KBM-7 (cell line): Measurements from ENCODE around the gene FAM110A.
"Not testable (repeated sequence)": the region's sequence is repeated elsewhere in the genome, so short reads cannot be mapped to it uniquely, and the experiment has no call there.

Experiments
- DNase-seq: peaks from one replicate; pipeline ENCODE4 v3.0.0-alpha.2; 2015
- in situ Hi-C: fragments of 300-500 bp; cut with MboI; formaldehyde crosslinking; loops from 2 replicates; pipeline ENCODE4 v1.14.3; 2020; ENCODE audit warnings: low sequenced_read_pairs, low pct_unique_long_range_greater_than_20kb, mixed read lengths

FAM110A gene

DNA sequence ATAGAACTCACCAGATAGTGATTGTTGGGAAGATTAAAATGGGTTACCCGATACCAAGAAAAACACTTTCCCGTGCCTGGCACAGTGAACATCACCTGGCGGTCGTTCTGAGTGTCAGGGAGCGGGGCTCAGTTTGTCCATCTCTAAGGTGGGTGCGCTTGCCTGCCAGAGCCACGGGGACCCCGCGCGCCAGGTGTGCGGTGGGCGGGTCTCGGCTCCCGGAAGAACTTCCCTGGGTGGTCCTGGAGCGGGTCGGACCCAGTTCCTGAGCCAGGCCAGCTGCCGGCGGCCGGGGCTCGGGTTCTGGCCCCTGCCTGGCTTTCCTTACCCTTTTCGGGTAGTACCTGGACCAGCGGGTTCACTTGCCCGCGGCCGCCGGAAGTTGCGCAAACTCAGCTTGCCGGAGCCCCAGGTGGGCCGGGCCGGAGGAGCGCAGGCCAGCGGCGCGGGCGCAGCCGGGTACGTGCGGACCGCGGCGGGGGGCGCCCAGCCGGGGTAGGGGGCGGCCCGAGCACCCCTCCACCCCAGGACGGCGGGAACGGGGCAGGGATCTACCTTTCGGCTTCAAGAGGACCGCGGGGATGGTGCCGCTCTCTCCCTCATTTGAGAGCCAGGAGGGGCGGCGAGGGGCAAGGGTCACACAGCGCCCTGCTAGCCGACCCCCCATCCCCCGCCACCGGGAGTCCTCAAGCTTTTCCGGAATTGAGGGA, 7.5 kb downstream of the FAM110A start:
- DNase-seq = no peak
- in situ Hi-C loops = no loop called here

DNA sequence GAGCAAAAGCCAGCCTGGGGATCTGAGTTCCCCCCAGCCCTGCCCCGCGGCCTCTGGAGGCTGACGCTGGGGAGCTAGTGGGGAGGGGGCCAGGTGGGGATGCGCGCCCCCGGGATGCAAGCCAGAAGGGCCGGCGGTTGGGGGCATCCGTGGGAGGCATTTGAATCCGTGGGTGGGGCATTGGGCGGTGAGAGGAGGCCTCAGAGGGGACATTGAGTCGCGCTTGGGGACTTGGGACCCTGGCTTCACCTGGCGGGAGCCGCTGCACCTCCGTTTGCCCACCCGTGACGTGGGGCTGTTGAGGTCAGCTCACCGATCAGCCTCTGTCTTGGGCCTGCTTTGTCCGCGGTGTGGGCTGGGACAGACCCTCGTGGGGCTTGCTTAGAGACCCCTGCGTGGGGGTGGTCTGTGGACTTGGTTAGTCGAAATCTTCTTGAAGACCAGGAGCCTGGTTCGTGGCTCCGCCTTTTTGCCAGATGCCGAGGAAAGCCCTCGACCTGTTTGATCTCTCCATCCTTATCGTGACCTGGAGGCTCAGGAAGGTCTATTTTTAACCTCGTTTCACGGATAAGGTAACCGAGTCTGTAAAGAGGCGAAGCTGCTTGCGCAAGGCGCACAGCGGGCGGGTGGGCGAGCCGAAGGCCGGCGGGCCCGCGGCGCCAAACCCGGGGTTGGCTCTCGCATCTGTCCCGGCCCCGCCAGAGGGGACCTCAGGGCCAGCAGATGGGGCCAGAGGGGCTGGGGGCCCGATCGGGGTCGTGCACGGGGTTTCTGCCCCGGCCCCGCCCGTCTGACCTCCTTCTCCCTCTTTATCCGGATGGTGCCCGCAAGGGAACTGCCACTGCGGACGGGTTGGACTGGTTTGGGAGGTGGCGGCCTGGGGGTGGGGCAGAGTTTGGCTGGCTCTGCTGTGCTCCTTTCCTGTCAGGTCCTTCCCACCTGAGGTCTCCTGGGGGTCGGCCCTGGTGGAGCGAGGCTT, 8.3 kb downstream of the FAM110A start:
- DNase-seq = no peak
- in situ Hi-C loops = no loop called here

DNA sequence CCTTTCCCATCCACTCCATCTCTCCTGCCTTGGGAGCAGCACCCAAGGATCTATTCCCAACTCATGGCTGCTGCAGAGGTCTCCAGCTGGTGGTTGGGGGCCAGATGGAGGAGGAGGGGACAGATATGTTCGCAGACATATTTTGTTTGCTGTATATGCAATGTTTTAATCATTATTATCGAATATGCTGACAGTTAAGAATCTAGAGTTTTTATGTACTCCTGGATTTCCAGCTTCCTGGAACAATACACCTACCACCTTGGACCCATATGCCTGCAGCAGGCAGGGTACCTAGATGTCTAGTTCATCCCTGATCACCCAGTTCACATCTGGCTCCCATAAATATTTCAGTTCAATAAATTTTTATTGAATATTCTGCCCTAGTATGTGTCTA, 9.0 kb downstream of the FAM110A start:
- in situ Hi-C loops = no loop called here
- DNase-seq = no peak

DNA sequence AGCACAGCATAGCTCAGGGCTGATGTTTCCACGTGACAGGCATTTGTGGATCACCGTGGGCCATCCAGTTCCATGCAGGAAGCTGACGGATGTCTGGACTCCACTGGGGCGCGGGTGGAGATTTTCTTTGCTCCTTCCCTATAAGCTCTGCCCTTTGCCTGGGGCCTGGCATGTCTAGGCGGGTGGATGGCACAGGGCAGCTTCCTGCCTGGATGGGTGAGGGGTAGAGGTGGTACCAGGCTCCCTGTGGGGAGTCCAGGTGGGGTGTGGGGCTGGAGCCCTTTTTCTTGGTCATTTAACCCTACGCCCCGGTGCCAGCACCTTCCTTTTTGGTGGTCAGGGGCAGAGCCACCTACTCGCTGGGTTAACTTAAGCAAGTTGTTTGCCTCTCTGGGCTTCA, 10.4 kb downstream of the FAM110A start:
- in situ Hi-C loops = no loop called here
- no peak for DNase-seq

DNA sequence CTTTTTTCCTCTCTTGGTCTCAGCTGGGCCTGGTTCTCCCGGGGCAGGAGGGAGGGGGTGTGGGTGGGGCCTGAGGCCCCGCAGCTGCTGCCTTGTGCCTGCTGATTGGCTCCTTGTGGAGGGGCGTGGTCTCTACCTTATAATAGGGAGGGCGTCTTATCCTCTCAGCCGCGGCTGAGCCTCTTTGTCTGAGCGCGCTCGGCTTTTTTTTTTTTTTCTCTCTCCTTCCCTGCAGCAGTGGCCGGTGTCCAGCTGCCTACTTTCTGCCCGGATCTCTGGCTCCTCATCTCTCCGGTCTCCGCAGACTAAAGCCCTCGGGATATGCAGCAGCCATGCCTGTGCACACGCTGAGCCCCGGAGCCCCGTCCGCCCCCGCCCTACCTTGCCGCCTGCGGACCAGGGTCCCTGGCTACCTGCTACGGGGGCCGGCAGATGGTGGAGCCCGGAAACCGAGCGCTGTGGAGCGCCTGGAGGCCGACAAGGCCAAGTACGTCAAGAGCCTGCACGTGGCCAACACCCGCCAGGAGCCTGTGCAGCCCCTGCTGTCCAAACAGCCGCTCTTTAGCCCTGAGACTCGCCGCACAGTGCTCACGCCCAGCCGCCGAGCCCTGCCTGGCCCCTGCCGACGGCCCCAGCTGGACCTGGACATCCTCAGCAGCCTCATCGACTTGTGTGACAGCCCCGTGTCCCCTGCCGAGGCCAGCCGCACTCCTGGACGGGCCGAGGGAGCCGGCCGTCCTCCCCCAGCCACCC, 11.1 kb downstream of the FAM110A start:
- peak; percentile 49 for DNase-seq
- in situ Hi-C loops = no loop called here

DNA sequence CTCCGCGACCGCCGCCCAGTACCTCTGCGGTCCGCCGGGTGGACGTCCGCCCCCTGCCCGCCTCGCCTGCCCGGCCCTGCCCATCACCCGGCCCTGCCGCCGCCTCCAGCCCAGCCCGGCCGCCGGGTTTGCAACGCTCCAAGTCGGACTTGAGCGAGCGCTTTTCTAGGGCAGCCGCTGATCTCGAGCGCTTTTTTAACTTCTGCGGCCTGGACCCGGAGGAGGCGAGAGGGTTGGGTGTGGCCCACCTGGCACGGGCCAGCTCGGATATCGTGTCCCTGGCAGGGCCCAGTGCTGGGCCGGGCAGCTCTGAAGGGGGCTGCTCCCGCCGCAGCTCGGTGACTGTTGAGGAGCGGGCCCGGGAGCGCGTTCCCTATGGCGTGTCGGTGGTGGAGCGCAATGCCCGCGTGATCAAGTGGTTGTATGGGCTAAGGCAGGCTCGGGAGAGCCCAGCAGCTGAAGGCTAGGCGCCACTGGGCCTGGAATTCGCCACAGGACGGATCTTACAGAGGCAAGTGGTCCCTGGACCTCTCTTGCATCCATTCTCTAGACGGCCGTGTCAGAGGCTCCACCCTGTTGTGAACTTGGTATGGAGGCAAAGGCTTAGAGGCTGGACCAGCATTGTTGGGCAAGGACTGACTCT, 11.8 kb downstream of the FAM110A start:
- in situ Hi-C loops = no loop called here
- no peak for DNase-seq

DNA sequence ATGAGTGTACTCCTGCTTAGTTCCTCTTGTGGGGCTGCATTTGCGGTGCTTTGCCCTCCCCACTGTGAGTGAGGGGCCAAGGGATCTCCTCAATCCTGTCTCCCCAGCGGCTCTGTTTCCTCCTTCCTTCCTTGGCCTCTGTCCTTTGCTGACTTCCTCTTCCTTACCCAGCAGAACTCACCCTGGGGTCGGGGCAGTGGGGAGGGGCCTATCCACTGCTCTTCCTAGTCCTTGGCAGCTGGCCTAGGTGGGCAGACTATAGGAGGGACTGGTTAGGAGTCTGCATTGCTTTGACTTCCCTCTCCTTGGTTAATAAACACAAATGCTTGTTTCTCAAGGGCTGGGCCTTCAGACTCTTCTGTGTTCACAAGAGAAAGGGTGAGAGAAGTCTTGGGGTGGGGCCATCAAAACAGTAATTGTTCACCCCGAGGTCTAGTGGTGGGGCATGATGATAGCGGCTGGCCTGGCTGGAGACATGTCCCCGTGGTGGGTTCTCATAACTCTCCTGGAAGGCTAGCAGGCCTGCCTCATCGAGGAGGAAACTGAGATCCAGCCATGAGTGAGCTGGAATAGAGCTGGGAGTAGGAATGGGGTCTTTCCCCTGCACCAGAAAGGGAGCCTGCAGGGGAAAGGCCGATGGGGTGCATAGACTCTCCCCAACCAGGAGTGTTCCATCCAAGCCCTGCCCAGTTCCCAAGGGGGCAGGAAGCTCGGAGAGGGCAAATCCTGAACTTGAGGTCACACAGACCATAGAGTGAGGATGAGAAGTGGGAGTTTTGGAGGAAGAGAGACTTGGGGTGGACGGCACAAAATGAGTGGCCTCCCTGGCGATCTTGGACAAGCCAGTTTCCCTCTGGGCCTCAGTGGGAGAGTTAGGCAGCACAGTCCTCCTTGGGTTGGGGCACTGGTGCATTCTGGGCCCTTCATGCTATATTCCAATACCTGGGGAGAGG, 12.7 kb downstream of the FAM110A start:
- peak; percentile 72 for DNase-seq
- in situ Hi-C loops = no loop called here

DNA sequence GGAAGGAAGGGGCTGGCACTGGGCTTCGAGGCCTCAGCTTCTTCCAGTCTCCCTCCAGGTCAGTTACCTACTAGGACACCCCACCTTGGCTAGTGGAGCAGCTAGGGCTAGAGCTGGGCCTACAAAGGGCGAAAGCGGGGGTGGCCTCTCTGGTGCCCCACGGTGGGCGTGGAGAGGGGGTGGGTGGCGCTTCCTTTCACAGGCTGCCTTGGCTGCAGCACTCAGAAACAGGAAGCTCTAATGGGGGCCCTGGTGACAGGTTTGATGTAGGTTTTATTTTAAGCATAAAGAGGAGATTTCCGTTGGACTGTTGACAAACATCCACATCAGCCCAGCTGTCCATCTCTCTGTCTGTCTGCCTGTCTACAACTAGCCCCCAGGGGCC, 13.4 kb downstream of the FAM110A start:
- in situ Hi-C loops = no loop called here
- DNase-seq = peak; percentile 79

DNA sequence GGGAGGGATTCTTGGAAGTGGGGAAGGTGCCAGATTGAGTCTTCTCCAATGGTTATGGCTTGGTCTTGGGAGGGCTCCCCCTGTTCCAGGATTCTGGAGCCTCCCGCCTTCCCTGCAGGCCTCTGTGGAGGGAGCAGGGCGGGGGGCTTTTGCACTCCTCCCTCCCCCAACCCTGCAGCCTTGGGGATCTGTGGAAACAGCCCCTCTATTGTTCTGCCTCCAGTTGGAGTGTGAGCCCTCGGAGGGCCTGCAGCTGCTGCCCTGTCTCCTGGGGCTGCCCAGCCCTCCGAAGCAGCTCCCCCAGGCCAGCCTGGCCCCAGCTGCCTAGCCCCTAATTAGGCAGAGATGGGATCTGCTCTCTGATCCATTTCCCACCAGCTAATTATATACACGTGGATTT, 14.7 kb downstream of the FAM110A start:
- in situ Hi-C loops = no loop called here
- DNase-seq = no peak

DNA sequence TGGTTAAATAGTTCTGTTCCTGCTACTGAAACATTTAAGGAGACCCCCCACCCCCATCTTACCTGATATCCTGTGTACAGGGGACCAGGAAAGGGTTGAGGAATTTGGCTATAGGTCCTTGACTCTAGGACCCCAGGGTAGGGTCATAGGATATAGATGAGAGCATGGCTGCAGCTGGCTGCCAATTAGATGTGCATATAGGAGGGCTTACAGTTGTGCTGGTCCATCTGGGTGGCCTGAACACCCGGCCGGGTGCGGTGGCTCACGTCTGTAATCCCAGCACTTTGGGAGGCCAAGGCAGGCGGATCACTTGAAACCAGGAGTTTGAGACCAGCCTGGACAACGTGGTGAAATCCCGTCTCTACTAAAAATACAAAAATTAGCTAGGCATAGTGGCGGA, 15.2 kb downstream of the FAM110A start:
- DNase-seq, in situ Hi-C loops: not testable (repeated sequence)

DNA sequence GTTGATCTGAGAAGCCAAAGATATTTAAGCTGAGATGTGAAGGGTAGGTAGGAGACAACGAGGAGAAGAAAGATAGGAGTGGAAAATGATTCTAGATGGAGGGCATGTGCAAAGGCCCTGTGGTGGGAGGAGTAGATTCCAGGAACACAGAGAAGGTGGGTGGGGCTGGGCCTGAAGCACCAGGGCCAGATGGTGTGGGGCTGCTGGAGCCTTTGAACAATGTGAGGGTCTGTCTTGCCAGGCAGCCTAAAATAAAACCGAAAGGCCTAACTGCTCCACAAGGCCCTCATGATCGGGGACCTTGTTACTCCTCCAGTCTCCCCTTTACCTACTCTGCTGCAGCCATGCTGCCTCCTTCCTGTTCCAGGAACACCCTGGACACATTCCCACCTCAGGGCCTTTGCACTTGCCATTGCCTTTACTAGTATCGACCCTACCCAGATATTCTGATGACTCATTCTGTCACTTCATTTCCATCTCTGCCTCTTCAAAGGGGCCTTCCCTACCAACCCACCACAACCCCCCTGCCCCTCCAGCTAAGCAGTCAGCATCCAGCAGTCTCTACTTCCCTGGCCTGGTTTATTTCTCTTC, 20.0 kb downstream of the FAM110A start:
- DNase-seq = no peak
- in situ Hi-C loops = no loop called here

DNA sequence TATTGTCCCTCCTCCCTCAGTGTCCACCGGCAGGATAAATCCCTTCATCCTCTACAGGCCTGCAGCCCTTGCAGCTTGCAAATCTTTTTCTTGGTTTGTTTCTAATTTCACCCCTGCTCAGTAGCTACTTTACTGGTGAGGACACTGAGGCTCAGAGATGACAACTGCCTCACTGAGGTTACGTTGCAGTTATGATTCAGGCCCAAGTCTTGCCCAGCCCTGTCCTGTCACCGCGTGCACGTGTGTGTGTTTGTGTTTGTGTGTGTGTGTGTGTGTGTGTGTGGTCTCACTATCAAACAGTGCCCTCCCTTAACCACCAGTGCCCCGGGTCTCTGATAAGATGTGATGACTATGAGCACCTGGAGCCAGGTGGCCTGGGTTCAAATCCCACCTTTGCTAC, 21.1 kb downstream of the FAM110A start:
- in situ Hi-C loops = no loop called here
- DNase-seq = no peak

DNA sequence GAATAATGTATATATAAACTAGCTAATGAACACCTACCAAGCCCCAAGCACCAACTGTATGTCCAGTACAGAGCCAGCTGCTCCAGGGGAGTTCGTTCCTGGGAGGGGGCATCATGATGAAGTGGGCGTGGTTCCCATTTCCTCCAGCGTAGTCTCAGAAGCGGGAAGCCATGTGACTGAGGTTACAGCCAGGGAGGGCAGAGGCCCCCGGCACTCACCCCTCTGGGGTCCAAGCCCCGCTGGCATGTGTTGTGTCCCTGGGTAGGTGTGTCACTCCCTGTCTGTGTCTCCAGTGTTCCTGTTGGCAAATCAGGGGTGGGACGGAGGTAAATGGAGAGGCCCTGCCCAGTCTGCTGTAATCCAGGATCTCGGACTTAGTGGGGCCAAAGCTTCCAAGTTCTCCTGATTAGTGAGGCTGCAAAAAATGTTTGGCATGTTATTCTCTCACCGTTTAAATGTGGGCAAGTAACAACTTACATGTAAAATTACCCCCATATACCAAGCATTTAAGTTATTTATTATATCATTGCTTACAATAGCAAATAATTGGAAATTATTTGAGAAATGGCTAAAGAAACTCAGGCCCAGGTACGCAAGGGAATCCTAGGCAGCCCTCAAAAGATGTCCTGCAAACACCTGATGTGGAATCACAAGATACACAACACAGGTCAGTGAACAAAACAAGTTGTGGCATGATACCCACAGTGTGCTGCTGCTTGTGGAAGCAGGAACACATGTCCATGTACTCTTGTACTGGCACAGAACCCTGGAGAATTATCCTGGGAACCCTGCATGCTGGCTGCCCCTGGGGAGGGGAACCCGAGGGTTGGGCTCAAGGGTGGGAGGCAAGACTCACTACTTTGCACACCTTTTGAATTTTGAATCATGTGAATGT, 22.2 kb downstream of the FAM110A start:
- in situ Hi-C loops = no loop called here
- DNase-seq = no peak

DNA sequence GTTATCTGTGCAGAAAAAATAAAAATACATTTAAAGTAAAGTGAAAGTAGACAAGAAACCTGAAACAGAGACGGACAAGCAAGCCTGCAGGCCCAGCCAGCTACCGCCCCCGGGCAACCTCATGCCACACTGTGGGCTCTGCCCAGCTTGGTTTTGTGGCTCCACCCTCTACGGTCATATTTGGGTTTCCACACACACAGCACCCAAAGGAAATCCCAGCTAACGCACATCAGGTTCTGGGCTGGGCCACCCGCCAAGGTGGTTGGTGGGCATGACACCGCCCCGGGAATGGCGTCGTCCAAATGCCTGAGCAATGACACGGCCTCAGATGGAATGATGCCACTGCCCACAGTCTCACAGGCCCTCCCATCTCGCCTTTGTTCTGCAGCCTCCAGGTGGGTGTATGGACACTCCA, 22.9 kb downstream of the FAM110A start:
- in situ Hi-C loops = no loop called here
- DNase-seq = no peak

DNA sequence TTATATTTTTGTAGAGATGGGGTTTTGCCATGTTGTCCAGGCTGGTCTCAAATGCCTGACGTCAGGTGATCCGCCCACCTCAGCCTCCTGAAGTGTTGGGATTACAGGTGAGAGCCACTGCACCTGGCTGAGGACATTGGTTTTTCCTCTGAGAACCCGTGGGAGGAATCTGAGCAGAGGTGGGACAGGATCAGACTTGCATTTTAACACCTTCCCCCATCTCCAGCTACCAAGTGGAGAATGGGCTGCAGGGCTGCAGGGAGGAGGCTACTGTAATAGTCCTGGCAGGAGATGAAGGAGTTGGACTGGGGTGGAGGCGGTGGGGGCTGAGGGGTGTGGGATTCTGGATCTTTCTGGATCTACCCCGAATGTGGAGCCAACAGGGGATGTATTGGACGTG, 24.5 kb downstream of the FAM110A start:
- DNase-seq = no peak
- in situ Hi-C loops = no loop called here

DNA sequence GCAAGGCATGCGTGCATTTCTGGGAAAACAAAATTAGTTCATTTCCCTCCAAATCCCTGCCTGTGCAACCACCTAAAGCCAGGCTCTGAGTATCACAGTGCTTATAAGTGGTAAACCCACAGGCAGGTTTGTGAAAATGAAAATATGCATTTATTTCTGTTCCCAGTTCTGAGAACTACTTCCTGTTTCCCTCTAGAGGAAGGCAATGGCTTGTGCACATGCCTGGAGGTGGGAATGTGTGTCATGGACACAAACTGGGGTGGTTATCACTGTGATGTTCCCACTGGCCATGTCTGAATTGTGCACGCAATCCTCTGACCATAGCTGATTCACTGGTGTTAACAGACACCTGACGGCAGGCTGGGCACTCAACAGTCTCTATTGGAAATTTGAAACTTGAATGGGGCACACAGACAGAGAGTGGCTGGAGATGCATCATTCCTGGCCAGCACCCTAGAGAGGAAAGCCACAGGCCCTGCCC, 26.3 kb downstream of the FAM110A start:
- DNase-seq = peak; percentile 35
- in situ Hi-C loops = no loop called here

DNA sequence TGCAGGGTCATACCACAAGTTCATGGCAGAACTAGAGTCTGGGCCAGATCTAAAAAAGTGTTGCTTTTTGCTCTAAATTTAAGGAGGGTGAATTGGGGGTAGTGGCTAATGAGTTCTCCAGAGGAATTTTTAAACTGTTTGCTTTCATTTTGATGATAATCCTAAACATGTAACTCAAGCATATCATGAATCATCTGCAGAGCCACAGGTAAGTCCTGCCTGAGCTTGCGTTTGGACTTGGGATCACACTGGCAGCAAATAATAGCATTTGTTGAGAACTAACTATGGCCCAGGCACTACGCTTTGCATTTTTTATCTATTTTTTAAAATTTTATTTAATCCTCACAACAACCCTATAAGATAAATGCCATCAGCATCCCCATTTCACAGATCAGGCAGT, 27.4 kb downstream of the FAM110A start:
- DNase-seq = no peak
- in situ Hi-C loops = no loop called here
